Uterus (tissue), 4 donors: ENCODE results near the gene MCRIP1. TPM values are rescaled to one million over a fixed set of nuclear protein-coding genes. Genes with fewer than 3 reads are reported as not detected.
"Not testable (repeated sequence)": the region's sequence is repeated elsewhere in the genome, so short reads cannot be mapped to it uniquely, and the experiment has no call there.

ENCODE experiments used
- DNase-seq, 2 donors: peaks; one replicate each; pipeline ENCODE4 v3.0.0-alpha.2; 2019 to 2020
- H3K27ac ChIP-seq, 2 donors: fragments of 200-600 bp; sonication (generic); 1 replicate in 1 of 2; 2 replicates in 1 of 2; pipeline ENCODE4 v1.5.1; 2016 to 2018
- H3K27me3 ChIP-seq, 2 donors: fragments of 200-600 bp; sonication (generic); one replicate each; pipeline ENCODE4 v1.5.1; 2018 to 2019; ENCODE audit warnings: control low read depth in 1 of 2
- H3K36me3 ChIP-seq, 2 donors: fragments of 200-600 bp; sonication (generic); one replicate each; pipeline ENCODE4 v1.5.1; 2019; ENCODE audit warnings: control low read depth in 1 of 2
- H3K4me1 ChIP-seq, 2 donors: fragments of 200-600 bp; sonication (generic); one replicate each; pipeline ENCODE4 v1.5.1; 2018 to 2019; ENCODE audit warnings: control low read depth in 1 of 2
- H3K4me3 ChIP-seq, 2 donors: fragments of 200-600 bp; sonication (generic); 1 replicate in 1 of 2; 2 replicates in 1 of 2; pipeline ENCODE4 v1.5.1; 2018 to 2019; ENCODE audit warnings: mild to moderate bottlenecking in 1 of 2
- H3K9me3 ChIP-seq, 2 donors: fragments of 200-600 bp; sonication (generic); one replicate each; pipeline ENCODE4 v1.5.1; 2019; ENCODE audit warnings: control low read depth in 1 of 2
- CTCF ChIP-seq, 4 experiments: fragments of 200-600 bp in 2 of 4; fragments of 450-650 bp in 2 of 4; sonication (generic) in 2 of 4; IDR thresholded peaks; one replicate each; pipeline ENCODE4 v1.5.1; 2016 to 2019; ENCODE audit warnings: antibody characterized with exemption in 4 of 4, mild to moderate bottlenecking in 2 of 4, moderate library complexity in 1 of 4
- POLR2A ChIP-seq, 2 donors: fragments of 450-650 bp; IDR thresholded peaks; one replicate each; pipeline ENCODE4 v1.6.1; 2016; ENCODE audit warnings: antibody characterized with exemption in 2 of 2, mild to moderate bottlenecking in 1 of 2, moderate library complexity in 1 of 2
- intact Hi-C: fragments of 100-400 bp; cut with DNase I; formaldehyde crosslinking; loops from one replicate; pipeline ENCODE4 v1.15.1; 2023; ENCODE audit warnings: low total_unique reads
- total RNA-seq, 4 donors: library from RNA; depleted of rRNA in 3 of 4; stranded (reverse); fragments of >200 nt in 3 of 4; gene quantifications; one replicate each; pipeline versions ENCODE4 v1.1.0 to v1.2.4, GENCODE V29; 2014 to 2023
- donor health status: DM: yes; HTN: yes; CAD: no.

The MCRIP1 gene
- total RNA-seq, 4 donors from 2014 or later, result 30.5 to 92.6 (median 61.3) TPM

GRCh38 chr17:81841866-81842265 lies 8.8 kb upstream of the MCRIP1 start:
- H3K4me3 ChIP-seq, result no peak overlapping the region
- no peaks in the 10 kb centered on the region for H3K27me3 ChIP-seq
- H3K4me1 ChIP-seq, result no peaks in the 10 kb centered on the region
- intact Hi-C loops, result no loop called here
- DNase-seq, result no peak
- H3K27ac ChIP-seq, result no peak overlapping the region
- no peaks in the 10 kb centered on the region for H3K9me3 ChIP-seq
- TF ChIP-seq CTCF (IDR thresholded peaks at IDR 0.05) (no peak), POLR2A (IDR thresholded peaks at IDR 0.05) (no peak)
- no peaks in the 10 kb centered on the region for H3K36me3 ChIP-seq

GRCh38 chr17:81840826-81841778 lies 8.0 kb upstream of the MCRIP1 start:
- H3K4me3 ChIP-seq, result no peak overlapping the region

GRCh38 chr17:81840059-81840458 lies 7.0 kb upstream of the MCRIP1 start:
- DNase-seq, H3K9me3 ChIP-seq, H3K36me3 ChIP-seq, H3K4me1 ChIP-seq, H3K4me3 ChIP-seq, H3K27ac ChIP-seq, H3K27me3 ChIP-seq, intact Hi-C loops: not testable (repeated sequence)

More at GRCh38 chr17:81840826-81841778, 8.0 kb upstream of the MCRIP1 start:
- no peak overlapping the region for H3K27ac ChIP-seq
- H3K36me3 ChIP-seq, result no peaks in the 10 kb centered on the region
- no peaks in the 10 kb centered on the region for H3K4me1 ChIP-seq
- DNase-seq, result no peak
- no peaks in the 10 kb centered on the region for H3K27me3 ChIP-seq
- TF ChIP-seq POLR2A (IDR thresholded peaks at IDR 0.05), result no peak
- no peak for TF ChIP-seq CTCF (IDR thresholded peaks at IDR 0.05)
- no peaks in the 10 kb centered on the region for H3K9me3 ChIP-seq
- intact Hi-C loops, result no loop called here

- TF ChIP-seq POLR2A (IDR thresholded peaks at IDR 0.05) (no peak), CTCF (IDR thresholded peaks at IDR 0.05) (no peak)
Observed at GRCh38 chr17:81839301-81839700, 6.2 kb upstream of the MCRIP1 start.

GRCh38 chr17:81838753-81839255 lies 5.7 kb upstream of the MCRIP1 start:
- Histone ChIP-seq H3K27ac (no peak overlapping the region), H3K36me3 (no peaks in the 10 kb centered on the region), H3K4me3 (no peak overlapping the region), H3K27me3 (no peaks in the 10 kb centered on the region), H3K4me1 (no peaks in the 10 kb centered on the region), H3K9me3 (no peaks in the 10 kb centered on the region)
- no peak for TF ChIP-seq CTCF (IDR thresholded peaks at IDR 0.05)
- TF ChIP-seq POLR2A (IDR thresholded peaks at IDR 0.05), result no peak
- intact Hi-C loops, result no loop called here
- no peak for DNase-seq

More at GRCh38 chr17:81839301-81839700, 6.2 kb upstream of the MCRIP1 start:
- intact Hi-C loops, result no loop called here
- Histone ChIP-seq H3K36me3 (no peaks in the 10 kb centered on the region), H3K4me1 (no peaks in the 10 kb centered on the region), H3K9me3 (no peaks in the 10 kb centered on the region), H3K27me3 (no peaks in the 10 kb centered on the region), H3K27ac (no peak overlapping the region), H3K4me3 (no peak overlapping the region)
- DNase-seq, result no peak
